GM10248 (cell line): ENCODE measurements around the gene MCM8.

Experiments
- CTCF ChIA-PET: fragments of 300-600 bp; sonication (Branson Sonifier 250); formaldehyde crosslinking; extraction: SDS; loops from one replicate; lab custom pipeline; 2021; ENCODE audit warnings: antibody characterized with exemption; lab: Yijun Ruan, JAX
- POLR2A ChIA-PET: fragments of 350-650 bp; sonication (Branson Sonifier 250); formaldehyde crosslinking; extraction: SDS; loops from one replicate; lab custom pipeline; 2020; ENCODE audit warnings: antibody characterized with exemption; lab: Yijun Ruan, JAX
- DNase-seq: peaks from one replicate; pipeline ENCODE4 v3.0.0; 2012; ENCODE audit errors: extremely low spot score
- TF ChIP-seq, protein P1 (sequence below): IDR thresholded peaks from 2 replicates; pipeline ENCODE4 v1.5.1; 2012; ENCODE audit warnings: mild to moderate bottlenecking, low read depth; ENCODE audit errors: extremely low read depth, missing control alignments, control extremely low read depth

MCM8 gene

GRCh38 chr20:6000871-6001270, 50.4 kb downstream of the MCM8 start:
- ChIA-PET CTCF (interaction anchor here (1.1 to 5.4 kb wide), 4 partner anchors 14 to 471 kb away, joined by 3 to 41 read pairs (median 3); no protein-coding TSS in a partner anchor), POLR2A (no interaction called here)
- DNase-seq = no peak
- TF ChIP-seq, protein P1, sequence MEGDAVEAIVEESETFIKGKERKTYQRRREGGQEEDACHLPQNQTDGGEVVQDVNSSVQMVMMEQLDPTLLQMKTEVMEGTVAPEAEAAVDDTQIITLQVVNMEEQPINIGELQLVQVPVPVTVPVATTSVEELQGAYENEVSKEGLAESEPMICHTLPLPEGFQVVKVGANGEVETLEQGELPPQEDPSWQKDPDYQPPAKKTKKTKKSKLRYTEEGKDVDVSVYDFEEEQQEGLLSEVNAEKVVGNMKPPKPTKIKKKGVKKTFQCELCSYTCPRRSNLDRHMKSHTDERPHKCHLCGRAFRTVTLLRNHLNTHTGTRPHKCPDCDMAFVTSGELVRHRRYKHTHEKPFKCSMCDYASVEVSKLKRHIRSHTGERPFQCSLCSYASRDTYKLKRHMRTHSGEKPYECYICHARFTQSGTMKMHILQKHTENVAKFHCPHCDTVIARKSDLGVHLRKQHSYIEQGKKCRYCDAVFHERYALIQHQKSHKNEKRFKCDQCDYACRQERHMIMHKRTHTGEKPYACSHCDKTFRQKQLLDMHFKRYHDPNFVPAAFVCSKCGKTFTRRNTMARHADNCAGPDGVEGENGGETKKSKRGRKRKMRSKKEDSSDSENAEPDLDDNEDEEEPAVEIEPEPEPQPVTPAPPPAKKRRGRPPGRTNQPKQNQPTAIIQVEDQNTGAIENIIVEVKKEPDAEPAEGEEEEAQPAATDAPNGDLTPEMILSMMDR = no peak

GRCh38 chr20:6006603-6006949, 56.1 kb downstream of the MCM8 start:
- ChIA-PET CTCF (interaction anchor here (2.4 kb wide), 1 partner anchor 478 kb away, joined by 9 read pairs; no protein-coding TSS in a partner anchor), POLR2A (no interaction called here)
- TF ChIP-seq, protein P1 = no peak
- no peak for DNase-seq

DNA sequence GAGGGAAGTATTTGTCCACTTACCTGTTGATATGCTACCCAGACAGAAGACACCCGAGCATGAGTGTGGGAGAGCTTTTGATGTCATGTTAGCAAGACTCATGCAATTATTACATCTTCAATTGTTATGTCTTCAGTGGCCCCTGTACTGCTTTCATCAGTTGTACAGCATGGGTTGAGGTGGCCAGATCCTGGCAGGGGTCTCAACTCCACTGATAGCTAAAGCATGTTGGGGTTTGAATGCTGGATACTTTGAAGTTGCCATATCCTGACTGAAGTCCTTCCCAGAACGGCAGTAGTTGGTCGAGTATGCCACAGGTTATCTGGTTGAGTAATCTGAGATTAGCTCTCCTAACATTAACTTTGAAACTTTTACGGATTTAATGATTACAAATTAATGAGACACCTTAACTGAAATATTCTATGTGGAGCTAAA, 56.7 kb downstream of the MCM8 start:
- no peak for DNase-seq
- TF ChIP-seq, protein P1 = no peak
- ChIA-PET CTCF (interaction anchor here (0.9 to 2.4 kb wide), 2 partner anchors 8 to 478 kb away, joined by 3 to 9 read pairs; no protein-coding TSS in a partner anchor), POLR2A (interaction anchor here (0.6 kb wide), 1 partner anchor 66 kb away, joined by 3 read pairs; no protein-coding TSS in a partner anchor)

GRCh38 chr20:6007529-6008103, 57.2 kb downstream of the MCM8 start:
- ChIA-PET POLR2A (interaction anchor here (0.6 kb wide), 1 partner anchor 65 kb away, joined by 3 read pairs; no protein-coding TSS in a partner anchor), CTCF (interaction anchor here (0.9 to 2.4 kb wide), 2 partner anchors 8 to 479 kb away, joined by 3 to 9 read pairs; no protein-coding TSS in a partner anchor)
- TF ChIP-seq, protein P1 = no peak
- DNase-seq = no peak

DNA sequence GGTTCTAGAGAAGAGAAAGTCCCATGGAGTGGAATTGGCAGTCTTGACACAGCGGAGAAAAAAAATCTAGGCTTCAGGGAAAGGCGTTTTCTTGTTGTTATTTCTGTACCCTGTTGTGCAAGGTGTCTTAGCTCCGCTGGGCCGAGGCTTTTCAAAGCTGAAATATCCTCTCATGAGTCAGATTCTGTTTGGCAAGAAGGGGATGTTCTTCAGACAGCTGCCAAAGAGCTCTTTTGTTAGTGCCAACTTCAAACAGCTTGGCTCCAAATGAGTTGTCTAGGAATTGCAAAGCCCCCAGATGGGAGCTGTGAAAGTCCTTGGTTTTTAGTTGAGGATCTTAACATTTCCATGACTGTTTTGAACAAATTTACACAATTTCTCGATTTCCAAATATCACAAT, 57.8 kb downstream of the MCM8 start:
- DNase-seq = no peak
- ChIA-PET POLR2A (no interaction called here), CTCF (interaction anchor here (1.3 to 2.4 kb wide), 3 partner anchors 21 to 479 kb away, joined by 3 to 9 read pairs (median 4); no protein-coding TSS in a partner anchor)
- TF ChIP-seq, protein P1 = no peak

DNA sequence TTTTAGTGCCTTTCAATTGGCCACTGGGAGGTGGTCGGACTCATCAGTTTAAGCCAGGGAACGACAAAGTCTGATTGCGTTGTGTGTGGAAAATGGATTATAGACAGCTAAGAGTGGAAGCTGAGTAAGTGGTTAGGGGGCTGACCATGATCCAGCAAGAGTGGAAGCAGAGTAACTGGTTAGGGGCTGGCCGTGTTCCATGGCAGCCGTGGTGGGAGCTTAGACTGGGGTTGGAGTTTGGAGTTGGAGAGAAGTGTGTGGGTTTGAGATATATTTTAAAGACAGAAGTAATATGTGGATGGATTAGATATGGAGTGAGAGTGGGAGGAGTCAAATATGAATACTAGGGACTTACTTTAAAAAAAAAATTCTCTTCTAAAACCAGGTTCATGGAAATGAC, 61.7 kb downstream of the MCM8 start:
- CTCF ChIA-PET = no interaction called here
- TF ChIP-seq, protein P1 = no peak
- no peak for DNase-seq
- POLR2A ChIA-PET = no interaction called here
